Heart left ventricle (tissue), 13 donors: ENCODE data around the gene SARS1.

Experiments used
- POLR2A ChIP-seq, 2 donors: fragments of 450-650 bp; IDR thresholded peaks; one replicate each; pipeline ENCODE4 v1.6.1; 2017; ENCODE audit warnings: antibody characterized with exemption in 2 of 2, mild to moderate bottlenecking in 2 of 2, moderate library complexity in 2 of 2
- TF ChIP-seq, protein P1 (sequence below), 12 donors: fragments of 200-600 bp; sonication (generic) in 4 of 12; IDR thresholded peaks; one replicate each; pipeline versions ENCODE4 v1.5.0 to v1.8.0; 2018 to 2022; ENCODE audit warnings: antibody characterized with exemption in 12 of 12, mild to moderate bottlenecking in 5 of 12
- donor health status: ischemic (EF 13 %, LVEDD 7.1; RV severe dilation, severe dysfunction).
- donor health status: DM: no; HTN: yes; CAD: no.
- donor health status: DM: no; HTN: no; CAD: no.
- donor health status: ischemic (EF 25% LVEDD 6.9; RV normal size, moderate dysfunction).
- donor health status: ischemic (EF 25% LVEDD 5.7; RV mildly dilated, moderate dysfunction).
- donor health status: ischemic (EF 35%, LVEDD 5.7; RV mildly dilated, moderate dysfunction).
- donor health status: nonischemic (EF 11% LVEDD 7.7; RV severe dilation, severe dysfunction).
- donor health status: DM: yes; HTN: yes; CAD: no.
- donor health status: PGD.
- donor health status: ischemic (EF 29% LVEDD 5.4; RV normal size, mild dysfunction).
- donor health status: nonischemic (EF 23%, LVEDD 6.1; RV moderate dilation, normal function).

DNA sequence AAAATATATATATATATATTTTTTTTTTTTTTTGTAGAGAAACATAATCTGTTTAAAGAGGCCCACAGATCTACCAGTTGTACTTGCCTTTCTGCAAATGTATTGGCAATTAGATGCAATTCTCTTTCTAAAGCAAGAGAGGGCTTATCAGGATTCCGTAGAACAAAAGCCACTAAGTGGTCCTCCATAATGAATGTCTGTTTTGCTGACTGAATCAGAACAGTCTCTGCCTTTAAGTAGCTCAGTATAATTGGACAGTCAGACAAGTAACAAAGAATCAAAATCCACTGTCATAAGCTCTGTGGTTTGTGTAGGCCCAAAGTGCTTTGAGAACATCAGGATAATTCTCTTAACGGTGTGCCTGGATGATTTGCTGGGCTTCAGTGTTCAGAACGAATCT, 17.3 kb downstream of the SARS1 start:
- TF ChIP-seq, protein P1, sequence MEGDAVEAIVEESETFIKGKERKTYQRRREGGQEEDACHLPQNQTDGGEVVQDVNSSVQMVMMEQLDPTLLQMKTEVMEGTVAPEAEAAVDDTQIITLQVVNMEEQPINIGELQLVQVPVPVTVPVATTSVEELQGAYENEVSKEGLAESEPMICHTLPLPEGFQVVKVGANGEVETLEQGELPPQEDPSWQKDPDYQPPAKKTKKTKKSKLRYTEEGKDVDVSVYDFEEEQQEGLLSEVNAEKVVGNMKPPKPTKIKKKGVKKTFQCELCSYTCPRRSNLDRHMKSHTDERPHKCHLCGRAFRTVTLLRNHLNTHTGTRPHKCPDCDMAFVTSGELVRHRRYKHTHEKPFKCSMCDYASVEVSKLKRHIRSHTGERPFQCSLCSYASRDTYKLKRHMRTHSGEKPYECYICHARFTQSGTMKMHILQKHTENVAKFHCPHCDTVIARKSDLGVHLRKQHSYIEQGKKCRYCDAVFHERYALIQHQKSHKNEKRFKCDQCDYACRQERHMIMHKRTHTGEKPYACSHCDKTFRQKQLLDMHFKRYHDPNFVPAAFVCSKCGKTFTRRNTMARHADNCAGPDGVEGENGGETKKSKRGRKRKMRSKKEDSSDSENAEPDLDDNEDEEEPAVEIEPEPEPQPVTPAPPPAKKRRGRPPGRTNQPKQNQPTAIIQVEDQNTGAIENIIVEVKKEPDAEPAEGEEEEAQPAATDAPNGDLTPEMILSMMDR (IDR thresholded peaks at IDR 0.05): no peak
- TF ChIP-seq POLR2A (IDR thresholded peaks at IDR 0.05): no peak
